Measurements from ENCODE around the gene DDX24.

- no peak for TF ChIP-seq FOXP1 (CRISPR knock-in tag; IDR thresholded peaks at IDR 0.05; ENCODE audit: borderline replicate concordance)
- no peak for TF ChIP-seq CTCF (IDR thresholded peaks at IDR 0.05)
- no peak for TF ChIP-seq ZNF317 (CRISPR knock-in tag; IDR thresholded peaks at IDR 0.05; ENCODE audit: borderline replicate concordance, low read depth)
- no peak for TF ChIP-seq ZNF532 (CRISPR knock-in tag; IDR thresholded peaks at IDR 0.05; ENCODE audit: borderline replicate concordance)
- TF ChIP-seq ATF3 (CRISPR knock-in tag; conservative IDR thresholded peaks at IDR 0.05), result no peak
- no peak for TF ChIP-seq PREB (CRISPR knock-in tag; IDR thresholded peaks at IDR 0.05; ENCODE audit: borderline replicate concordance)
- no peak for TF ChIP-seq ZBTB21 (CRISPR knock-in tag; IDR thresholded peaks at IDR 0.05; ENCODE audit: borderline replicate concordance)
- TF ChIP-seq ZSCAN18 (CRISPR knock-in tag; IDR thresholded peaks at IDR 0.05), result no peak
- TF ChIP-seq RELA (CRISPR knock-in tag; IDR thresholded peaks at IDR 0.05; ENCODE audit: borderline replicate concordance), result no peak
- TF ChIP-seq ZNF232 (CRISPR knock-in tag; IDR thresholded peaks at IDR 0.05), result no peak
- TF ChIP-seq ESRRA (CRISPR knock-in tag; IDR thresholded peaks at IDR 0.05; ENCODE audit: borderline replicate concordance), result no peak
- no peak for TF ChIP-seq ZNF138 (CRISPR knock-in tag; conservative IDR thresholded peaks at IDR 0.05)
These were observed 77.6 kb downstream of the DDX24 start for GRCh38 chr14:94003397-94003796.

All from WTC11 (cell line).